ENCODE results near the gene SHANK3. TPM values are rescaled to one million over a fixed set of nuclear protein-coding genes. Genes with fewer than 3 reads are reported as not detected.

Gene SHANK3
- total RNA-seq, 1 experiment from 2014 or later = 0.75 TPM

DNA sequence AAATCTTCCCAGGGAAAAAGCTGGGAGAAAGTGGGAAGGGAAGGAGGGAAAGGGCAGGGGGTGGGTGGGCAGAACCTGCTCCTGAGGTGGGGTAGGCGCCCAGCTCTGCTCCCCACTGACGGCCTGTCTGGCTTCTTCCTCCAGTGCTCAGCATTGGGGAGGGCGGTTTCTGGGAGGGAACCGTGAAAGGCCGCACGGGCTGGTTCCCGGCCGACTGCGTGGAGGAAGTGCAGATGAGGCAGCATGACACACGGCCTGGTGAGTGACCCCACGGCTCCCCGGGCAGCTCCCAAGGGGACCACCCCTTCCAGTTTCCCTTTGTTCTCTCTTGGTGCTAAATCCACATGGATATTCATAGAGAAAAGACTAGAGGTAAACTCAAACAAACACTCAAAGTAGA lies 25.9 kb downstream of the SHANK3 start:
- DNase-seq (ENCODE audit: low read depth) = no peak

DNA sequence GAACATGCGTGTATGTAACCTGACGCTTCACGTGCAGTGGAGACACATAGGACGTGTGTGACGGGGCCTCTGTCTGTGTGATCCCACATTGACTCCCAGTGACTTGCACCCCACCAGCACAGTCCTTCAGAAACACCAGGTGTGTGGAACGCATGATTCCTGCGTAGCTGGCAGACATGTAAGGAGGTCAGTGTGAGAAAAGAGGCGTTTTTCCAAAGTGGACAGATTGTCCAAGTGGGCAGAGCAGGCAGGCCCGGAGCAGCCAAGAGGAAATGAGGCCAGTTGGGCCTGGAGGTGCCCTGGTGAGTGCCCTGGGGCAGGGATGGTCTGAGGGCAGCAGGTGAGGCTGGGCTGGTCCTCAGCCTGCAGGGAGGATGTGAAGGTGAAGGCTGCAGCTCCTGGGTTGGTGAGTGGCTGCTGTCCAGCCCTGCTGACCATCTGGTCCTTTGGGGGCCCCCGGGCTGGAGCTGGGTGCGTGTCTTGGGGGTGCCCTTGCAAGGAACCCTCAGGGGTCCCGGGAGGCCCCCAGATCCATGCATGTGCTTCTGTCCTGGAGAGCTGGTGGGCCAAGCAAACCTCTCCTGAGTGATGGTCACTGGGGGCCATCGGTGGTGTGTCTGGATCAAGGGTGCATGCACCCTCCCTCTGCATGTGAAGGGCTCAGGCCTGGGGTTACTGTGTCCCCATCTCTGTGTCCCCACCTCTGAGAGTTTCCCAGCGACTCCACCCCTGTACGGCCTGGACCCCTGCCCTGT lies 26.6 kb downstream of the SHANK3 start:
- no peak for DNase-seq (ENCODE audit: low read depth)

DNA sequence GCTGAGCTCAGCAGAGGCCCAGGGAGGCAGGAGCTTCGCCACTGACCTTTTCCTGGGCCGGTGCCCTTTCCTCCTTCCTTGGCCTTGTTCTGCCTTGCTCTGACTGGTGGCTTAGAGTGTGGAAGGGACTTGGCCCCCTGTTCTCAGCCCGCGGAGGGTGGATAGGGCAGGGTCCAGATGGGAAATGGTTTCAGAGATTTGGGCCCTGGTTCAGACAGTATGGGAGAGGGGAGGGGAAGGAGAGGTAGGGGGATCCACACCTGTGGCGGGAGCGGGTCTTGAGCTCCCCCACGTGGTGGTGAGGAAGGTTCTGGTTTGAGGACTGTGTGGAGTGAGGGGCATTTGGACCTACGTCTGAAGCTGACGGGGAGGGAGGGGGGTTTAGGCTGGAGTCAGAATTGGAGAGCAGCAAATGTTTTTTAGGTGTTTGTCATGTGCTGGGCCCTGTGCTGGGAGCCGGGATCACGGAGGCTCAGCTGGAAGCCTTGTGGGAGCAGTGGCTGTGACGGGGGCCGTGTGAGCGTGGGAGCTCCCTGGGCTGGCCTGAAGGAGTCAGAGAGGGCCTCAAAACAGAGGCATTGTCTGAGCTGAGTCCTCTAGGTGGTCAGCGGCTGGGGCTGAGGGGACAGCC lies 27.2 kb downstream of the SHANK3 start:
- no peak for DNase-seq (ENCODE audit: low read depth)

DNA sequence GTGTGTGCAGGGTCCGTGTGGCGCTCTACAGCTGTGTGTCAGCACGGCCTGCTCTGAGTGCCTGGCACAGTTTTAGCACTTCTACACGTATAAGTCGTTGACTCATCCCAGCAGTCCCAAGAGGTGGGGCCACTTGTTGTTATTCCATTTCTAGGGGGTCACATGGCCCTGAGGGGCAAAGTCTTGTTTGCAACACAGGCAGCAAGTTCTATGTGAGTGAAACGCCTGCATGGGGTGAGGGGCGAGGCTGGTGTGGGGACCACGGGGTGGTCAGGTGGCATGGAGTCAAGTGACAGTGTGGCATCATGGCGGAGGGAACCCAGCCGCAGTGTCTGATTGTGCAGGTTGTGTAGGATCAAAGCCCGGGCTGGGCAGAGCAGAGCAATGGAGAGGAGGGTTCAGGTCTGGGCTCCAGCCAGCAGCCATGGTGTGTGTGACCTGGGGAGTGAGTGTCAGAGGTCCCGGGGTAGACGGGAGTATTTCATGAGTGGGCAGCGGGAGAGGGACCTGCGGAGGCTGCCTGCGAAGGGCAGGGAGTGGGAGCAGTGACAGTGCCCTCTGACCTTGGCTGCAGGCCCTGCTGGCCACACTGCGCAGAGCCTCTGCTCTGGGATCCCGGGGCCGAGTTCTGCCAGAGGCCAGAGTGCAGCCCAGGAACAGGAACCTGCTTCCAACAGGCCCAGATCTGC lies 27.9 kb downstream of the SHANK3 start:
- DNase-seq (ENCODE audit: low read depth) = no peak

DNA sequence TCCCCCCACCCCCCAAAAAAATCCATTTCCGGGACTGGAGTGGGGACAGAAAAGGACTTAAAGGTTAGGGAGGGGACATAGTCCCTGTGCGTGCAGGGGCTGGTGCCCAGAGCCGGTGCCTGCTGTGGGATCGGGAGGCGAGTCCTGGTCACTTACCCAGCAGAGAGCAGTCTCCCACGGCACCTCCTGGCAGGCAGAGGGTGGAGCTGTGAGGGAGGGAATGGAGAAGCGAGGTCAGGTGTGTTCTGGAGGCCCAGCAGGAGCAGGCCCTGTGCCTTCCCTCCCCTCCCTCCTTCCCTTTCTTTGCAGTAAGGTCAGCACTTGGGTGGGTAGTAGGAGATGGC lies 28.4 kb downstream of the SHANK3 start:
- DNase-seq (ENCODE audit: low read depth) = no peak

DNA sequence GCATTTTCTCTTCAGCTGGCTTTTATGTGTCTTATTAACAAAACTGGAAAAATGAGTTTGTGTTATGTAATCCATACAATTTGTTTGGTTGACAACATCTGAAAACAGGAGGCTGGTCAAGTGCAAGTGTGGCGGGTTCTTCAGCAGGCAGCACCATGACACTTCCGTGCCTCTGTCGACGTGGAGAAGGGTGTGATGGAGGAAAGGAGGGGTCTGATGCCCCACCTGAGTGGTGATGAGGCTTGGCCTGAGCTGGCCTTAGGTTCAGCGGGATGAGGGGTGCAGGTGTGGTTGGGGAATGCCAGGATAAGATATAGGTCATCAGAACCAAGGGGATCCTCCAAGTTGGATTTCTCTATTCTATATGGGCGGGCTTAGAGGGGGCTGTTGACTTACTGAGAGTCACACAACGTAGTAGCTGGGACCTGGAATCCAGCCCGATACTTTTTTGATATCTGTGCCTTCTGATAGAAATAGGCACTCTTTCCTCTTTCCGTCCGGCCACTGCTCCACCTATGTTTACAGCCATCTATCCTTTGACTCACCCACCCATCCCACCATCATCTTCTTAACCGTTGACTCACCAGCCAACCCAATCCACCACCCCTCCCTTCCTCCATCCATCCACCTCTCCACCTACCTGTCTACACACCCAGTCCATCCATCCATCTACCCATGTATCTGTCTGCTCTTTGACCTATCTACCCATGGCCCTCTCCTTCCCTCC lies 29.0 kb downstream of the SHANK3 start:
- no peak for DNase-seq (ENCODE audit: low read depth)

DNA sequence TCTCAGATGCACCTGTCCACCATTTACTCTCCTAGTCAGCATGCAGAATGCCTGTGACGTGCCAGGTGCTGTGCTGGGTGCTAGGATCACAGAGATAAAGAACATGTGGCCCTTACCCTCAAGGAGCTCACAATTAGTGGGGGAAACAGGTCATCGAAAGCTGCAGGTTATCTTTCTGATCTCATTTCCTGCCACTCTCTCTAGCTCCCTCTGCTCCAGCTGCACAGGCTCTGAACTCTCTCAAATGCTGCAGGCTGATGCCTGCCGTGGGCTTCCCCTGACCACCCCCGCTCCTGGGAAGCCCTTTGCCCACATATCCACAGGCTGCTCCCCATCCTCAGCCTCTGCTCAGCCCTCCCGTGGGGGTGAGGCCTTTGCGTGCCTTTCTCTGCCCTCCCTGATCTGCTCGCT lies 29.6 kb downstream of the SHANK3 start:
- DNase-seq (ENCODE audit: low read depth) = no peak

DNA sequence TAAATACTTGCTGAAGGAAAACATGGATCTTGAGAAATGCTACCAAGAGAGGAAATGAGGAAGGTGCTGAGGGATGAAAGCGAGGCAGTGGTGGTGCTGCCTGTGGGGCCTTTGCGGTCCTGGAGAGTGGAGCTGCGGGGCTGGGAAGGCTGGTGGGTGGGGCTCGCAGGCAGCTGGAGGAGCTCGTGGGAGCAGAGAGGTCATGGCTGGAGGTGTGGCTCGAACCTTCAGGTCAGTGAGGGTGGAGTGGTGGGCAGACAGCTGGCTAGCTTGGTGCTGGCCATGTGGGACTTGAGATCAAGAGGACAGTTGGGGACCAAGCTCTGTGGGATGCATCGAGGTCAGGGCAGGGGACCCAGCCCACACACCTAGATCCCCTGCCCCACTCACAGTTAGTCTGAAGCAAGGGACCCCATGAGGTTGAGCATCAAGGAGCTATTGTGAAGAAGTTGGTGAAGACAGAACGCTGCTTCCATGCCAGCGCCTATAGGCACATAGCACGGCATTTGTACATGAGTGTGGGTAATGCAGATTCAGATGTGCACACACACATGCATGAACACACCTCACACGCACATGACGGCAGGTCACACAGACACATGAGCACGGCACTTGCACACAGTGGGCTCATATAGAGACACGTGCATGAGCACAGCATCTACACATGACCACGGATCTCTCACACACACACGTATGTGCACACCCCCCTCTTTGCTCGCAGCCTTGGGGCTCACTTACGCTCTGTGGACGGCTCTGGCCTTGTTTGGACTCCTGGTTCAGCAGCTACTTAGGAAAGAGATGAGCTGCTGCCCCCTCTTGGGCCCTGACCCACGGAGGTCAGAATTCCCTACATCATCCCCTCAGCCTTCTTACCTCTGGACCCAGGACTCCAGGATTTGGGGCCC lies 30.4 kb downstream of the SHANK3 start:
- no peak for DNase-seq (ENCODE audit: low read depth)

DNA sequence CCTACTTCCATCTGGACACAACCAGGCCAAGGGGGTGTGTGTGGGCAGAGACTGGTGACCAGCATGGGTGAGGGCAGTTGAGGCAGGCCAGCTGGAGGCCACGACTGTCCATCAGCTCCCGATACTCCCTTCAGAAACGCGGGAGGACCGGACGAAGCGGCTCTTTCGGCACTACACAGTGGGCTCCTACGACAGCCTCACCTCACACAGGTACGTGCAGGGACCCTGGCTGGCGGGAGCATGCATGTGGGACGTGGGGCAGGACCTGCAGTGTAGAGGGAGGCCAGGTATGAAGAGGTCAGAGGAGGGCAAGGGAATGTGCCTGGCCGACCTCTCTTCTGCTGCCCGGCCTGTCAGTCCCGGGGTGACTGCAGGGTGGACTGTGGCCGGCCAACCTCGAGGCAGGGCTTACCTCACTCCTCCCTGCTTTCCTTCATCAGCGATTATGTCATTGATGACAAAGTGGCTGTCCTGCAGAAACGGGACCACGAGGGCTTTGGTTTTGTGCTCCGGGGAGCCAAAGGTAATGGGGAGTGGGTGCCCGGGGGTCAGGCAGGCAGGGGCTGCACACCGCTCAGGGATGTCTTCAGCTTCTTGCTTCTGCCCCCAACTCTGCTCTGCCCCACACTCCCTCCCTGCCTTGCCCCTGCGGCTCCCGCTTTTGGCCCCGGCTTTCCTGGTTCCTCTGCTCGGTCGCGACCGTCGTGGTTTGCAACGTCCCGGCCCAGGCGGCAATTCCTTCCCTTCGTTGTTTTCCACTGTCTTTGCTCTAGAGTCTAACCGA lies 31.3 kb downstream of the SHANK3 start:
- no peak for DNase-seq (ENCODE audit: low read depth)

DNA sequence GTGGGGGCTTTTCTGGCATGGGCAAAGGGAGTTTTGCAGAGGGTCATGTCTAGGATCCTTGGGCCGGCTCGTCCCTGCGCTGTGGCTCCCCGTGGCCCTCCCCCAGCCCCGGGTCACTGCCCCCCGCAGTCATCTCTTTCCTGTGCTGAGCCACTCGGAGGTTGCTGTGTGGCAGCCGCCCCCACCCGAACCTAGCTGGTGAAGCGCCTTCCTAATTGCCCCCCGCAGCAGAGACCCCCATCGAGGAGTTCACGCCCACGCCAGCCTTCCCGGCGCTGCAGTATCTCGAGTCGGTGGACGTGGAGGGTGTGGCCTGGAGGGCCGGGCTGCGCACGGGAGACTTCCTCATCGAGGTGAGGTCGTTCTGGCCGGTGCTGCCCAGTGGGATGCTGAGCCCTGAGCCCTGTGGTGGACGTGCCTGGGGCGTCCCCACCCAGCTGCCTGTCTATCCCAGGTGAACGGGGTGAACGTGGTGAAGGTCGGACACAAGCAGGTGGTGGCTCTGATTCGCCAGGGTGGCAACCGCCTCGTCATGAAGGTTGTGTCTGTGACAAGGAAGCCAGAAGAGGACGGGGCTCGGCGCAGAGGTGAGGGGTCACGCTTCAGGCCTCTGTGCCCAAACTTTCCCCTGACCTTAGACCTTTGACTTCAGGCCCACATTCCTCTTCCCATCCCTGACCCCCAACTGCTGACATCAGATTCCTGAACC lies 32.0 kb downstream of the SHANK3 start:
- no peak for DNase-seq (ENCODE audit: low read depth)

DNA sequence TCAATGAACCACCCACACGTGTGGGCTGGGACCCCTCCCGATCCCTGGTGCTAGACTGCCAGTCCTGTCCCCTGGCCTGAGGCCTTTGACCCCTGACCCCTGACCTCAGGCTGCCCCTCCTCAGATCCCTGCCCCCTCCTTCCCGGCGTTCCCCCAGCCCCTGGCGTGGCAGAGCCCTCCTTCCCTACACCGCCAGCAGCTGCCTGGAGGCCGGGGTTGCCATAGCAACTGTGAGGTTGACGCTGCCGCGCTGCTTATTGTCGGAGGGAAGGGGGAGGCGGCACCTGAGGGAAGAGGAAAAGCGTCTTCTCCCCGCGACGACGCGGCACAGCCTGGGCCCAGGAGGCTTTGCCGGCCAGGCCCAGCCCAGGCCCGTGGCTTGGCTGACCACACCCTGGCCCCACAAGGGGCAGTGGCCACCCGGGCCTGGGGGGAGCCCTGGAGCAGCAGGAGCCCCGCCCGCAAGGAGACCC lies 32.6 kb downstream of the SHANK3 start:
- no peak for DNase-seq (ENCODE audit: low read depth)

DNA sequence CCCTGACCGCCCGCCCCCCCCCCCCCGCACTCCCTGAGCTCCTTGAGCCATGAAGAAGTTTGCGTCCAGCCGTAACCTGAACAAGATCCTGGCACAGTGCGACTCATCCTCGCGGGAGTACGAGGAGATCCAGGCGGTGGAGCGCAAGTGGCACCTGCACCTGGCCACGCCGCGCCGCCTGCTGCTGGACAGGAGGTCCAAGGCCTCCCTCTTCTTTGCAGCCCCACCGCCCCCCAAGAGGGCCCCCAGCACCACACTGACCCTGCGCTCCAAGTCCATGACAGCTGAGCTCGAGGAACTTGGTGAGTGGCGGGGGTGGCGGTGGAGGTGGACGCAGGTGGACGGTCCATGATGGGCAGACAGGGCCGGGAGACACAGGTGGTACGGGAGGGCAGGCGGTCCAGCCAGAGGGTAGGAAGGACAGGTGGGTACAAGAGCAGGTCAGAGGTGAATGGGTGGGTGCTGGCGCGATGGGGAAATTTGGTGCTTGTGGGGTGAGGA lies 33.3 kb downstream of the SHANK3 start:
- no peak for DNase-seq (ENCODE audit: low read depth)

DNA sequence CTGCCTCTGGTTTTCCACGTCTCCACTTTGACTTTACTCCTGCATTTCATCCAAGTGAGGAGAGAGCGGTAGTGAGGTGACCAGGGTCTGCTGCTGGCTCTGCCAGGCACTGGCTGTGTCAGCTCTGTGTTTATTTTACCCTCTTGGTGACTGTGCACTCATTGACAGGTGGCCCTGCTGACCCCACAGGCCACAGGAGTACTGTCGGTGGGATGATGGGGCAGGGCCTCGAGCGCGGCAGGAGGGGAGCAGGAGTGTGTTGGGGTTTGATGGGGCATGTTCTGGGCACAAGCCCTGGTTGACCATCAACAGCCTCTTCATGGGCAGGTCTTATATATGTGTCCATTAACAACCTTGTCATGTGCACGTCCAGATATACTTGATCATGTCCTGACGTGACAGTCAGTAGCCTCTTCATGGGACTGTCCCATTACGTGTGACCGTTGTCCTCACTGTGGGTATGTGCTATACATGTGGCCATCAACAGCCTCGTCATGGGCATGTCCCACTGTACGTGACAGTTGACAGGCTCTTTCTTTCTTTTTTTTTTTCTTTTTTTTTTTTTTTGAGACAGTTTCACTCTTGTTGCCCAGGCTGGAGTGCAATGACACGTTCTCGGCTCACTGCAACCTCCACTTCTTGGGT lies 34.0 kb downstream of the SHANK3 start:
- DNase-seq (ENCODE audit: low read depth) = no peak

DNA sequence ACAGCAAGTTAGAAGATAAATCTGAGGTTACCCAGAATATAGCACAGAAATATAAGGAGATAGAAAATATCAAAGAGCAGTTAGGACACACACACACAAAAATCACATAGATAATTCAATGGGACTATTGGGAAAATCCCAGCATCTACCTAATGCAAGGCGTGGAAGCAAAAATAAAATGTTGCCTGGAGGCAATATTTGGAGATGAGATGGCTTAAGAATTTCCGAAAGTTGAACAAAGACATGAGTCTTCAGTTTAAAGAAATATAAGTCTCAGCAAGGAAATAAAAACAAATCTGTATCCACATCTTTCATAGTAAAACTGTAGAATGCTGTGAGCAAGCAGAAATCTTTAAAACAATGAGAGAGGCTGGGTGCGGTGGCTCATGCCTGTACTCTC lies 35.9 kb downstream of the SHANK3 start:
- DNase-seq (ENCODE audit: low read depth) = no peak

DNA sequence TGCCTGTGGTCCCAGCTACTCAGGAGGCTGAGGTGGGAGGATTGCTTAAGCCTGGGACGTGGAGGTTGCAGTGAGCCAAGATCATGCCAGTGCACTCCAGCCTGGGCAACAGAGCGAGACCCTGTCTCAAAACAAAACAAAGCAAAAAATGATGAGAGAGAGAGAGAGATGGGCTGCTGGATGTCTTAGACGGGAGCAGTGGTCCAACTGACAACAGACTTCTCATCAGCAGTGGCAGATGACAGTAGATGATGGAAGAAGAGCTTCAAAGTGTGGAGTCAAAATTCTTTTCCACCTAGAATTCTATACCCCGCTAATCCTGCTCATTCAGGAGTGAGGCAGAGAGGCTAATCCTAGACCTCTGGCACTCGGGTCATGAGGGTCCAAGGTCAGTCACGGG lies 36.4 kb downstream of the SHANK3 start:
- DNase-seq (ENCODE audit: low read depth) = no peak

DNA sequence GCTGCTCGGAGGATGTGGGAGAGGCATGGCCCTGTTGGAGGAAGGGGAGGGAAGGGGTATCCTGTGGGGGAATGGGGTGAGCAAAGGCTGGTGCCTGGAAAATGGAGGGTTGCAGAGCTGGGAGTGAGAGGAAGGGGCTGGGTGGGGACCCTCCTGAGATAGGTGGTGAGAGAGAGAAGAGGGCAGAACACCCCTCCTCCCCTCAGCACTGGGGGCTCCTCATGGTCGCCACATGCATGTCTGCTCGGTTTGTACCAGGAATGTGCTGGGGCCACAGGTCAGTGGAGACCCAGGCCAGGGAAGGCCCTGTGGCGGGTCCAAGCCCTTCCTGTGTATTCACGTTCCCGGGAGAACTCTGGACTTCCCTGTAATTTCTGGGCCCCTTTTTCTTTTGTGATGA lies 37.6 kb downstream of the SHANK3 start:
- no peak for DNase-seq (ENCODE audit: low read depth)

DNA sequence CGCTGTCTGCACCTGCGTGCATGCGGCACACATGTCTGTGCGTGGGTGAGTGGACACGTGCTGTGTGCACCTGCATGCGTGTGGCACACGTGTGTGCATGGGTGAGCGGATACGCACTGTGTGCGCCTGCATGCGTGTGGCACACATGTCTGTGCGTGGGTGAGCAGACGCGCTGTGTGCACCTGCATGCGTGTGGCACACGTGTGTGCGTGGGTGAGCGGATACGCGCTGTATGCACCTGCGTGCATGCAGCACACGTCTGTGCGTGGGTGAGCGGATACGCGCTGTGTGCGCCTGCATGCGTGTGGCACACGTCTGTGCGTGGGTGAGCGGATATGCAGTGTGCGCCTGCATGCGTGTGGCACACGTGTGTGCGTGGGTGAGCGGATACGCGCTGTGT lies 38.3 kb downstream of the SHANK3 start:
- no peak for DNase-seq (ENCODE audit: low read depth)

DNA sequence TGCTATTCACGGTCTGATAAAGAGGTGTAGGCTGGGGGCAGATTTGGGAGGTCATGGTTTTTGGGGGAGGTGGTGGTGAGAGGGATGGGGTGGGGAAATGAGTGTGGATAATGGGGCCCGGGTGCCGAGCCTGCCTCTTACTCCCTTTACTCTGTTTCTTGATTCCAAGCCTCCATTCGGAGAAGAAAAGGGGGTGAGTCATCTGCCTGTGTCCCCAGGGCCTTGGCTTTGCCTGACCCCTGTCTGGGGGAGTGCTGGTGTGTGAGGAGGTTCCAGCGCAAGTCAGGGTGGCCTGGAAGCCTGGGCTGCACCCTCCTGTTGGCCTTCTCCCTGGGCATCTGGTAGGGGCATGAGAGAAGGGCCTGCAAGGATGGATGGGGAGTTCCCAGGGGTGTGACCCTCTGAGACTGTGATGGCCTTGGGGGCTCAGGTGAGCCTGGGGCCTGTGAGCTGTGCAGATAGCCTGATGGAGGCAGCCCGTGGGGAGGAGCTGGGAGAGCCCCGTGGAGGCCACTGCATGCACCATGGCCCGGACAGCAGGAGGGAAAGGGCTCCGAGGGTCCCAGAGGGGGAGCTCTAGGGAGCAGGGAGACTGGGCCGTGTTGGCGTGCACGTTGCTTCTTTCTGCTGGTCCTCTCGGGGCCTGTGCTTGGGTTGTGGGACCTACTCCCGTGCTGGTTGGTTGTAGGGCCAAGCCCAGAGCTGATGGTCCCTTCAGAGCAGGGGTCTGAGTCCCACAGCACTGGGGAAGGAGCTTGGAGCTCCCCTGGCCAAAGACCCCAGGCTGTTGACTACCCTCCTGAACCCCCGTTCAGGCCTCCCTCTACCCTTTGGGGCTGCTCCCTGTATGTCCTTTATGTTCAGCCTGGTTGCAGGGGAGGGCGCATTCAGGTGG lies 39.1 kb downstream of the SHANK3 start:
- DNase-seq (ENCODE audit: low read depth) = no peak
